Jurkat, Clone E6-1 (cell line): ENCODE data around the gene TXNRD1.
"Not testable (repeated sequence)": the region's sequence is repeated elsewhere in the genome, so short reads cannot be mapped to it uniquely, and the experiment has no call there.

ENCODE experiments used
- DNase-seq: peaks from one replicate; pipeline ENCODE4 v3.0.0-alpha.2; 2011; ENCODE audit warnings: low read depth, low spot score
- H3K4me3 ChIP-seq: 2 replicates; pipeline ENCODE4 v1.5.1; 2011; ENCODE audit warnings: mild to moderate bottlenecking, low read length, control low read depth, moderate library complexity

The TXNRD1 gene

GRCh38 chr12:104294158-104294859, 78.7 kb downstream of the TXNRD1 start:
- not testable (repeated sequence) for H3K4me3 ChIP-seq, DNase-seq

GRCh38 chr12:104294927-104295668, 79.5 kb downstream of the TXNRD1 start:
- no peak for DNase-seq
- H3K4me3 ChIP-seq = no peak overlapping the region

- DNase-seq = no peak
- no peak overlapping the region for H3K4me3 ChIP-seq
Measured at GRCh38 chr12:104295954-104296353, 80.4 kb downstream of the TXNRD1 start.

GRCh38 chr12:104296718-104297117, 81.1 kb downstream of the TXNRD1 start:
- no peak overlapping the region for H3K4me3 ChIP-seq
- no peak for DNase-seq

- DNase-seq = no peak
- no peak overlapping the region for H3K4me3 ChIP-seq
Measured at GRCh38 chr12:104297477-104298113, 82.0 kb downstream of the TXNRD1 start.

- H3K4me3 ChIP-seq = no peak overlapping the region
Measured at GRCh38 chr12:104299842-104300481, 84.4 kb downstream of the TXNRD1 start.

GRCh38 chr12:104303538-104304151, 88.1 kb downstream of the TXNRD1 start, which contains the start of gene EID3:
EID3 (plus strand) TSS chr12:104303739; CDS start chr12:104303935, 196 bp downstream.
- no peak within 1 kb of the TSS for H3K4me3 ChIP-seq
- DNase-seq = no peak

More at GRCh38 chr12:104299842-104300481, 84.4 kb downstream of the TXNRD1 start:
- no peak for DNase-seq

- DNase-seq = no peak
- no peak overlapping the region for H3K4me3 ChIP-seq
Measured at GRCh38 chr12:104304261-104305009, 88.9 kb downstream of the TXNRD1 start.

- no peak overlapping the region for H3K4me3 ChIP-seq
- DNase-seq = no peak
Measured at GRCh38 chr12:104305349-104305748, 89.8 kb downstream of the TXNRD1 start.

- no peak overlapping the region for H3K4me3 ChIP-seq
- no peak for DNase-seq
Measured at GRCh38 chr12:104306376-104306775, 90.8 kb downstream of the TXNRD1 start.

- no peak for DNase-seq
- H3K4me3 ChIP-seq = no peak overlapping the region
Measured at GRCh38 chr12:104306943-104307654, 91.5 kb downstream of the TXNRD1 start.

- no peak overlapping the region for H3K4me3 ChIP-seq
- no peak for DNase-seq
Measured at GRCh38 chr12:104307655-104308000, 92.0 kb downstream of the TXNRD1 start.

- DNase-seq = no peak
- H3K4me3 ChIP-seq = no peak overlapping the region
Measured at GRCh38 chr12:104309446-104309993, 93.9 kb downstream of the TXNRD1 start.

- no peak overlapping the region for H3K4me3 ChIP-seq
Measured at GRCh38 chr12:104310751-104311633, 95.4 kb downstream of the TXNRD1 start.

GRCh38 chr12:104312202-104312601, 96.6 kb downstream of the TXNRD1 start:
- no peak for DNase-seq

More at GRCh38 chr12:104310751-104311633, 95.4 kb downstream of the TXNRD1 start:
- DNase-seq = no peak

GRCh38 chr12:104312654-104313053, 97.1 kb downstream of the TXNRD1 start:
- DNase-seq = no peak
- no peak overlapping the region for H3K4me3 ChIP-seq

More at GRCh38 chr12:104312202-104312601, 96.6 kb downstream of the TXNRD1 start:
- no peak overlapping the region for H3K4me3 ChIP-seq
